ENCODE measurements around the gene FIBP. TPM values are rescaled to one million over a fixed set of nuclear protein-coding genes. Genes with fewer than 3 reads are reported as not detected.

The FIBP gene
- polyA plus RNA-seq, 1 donor = 59.9 TPM

DNA sequence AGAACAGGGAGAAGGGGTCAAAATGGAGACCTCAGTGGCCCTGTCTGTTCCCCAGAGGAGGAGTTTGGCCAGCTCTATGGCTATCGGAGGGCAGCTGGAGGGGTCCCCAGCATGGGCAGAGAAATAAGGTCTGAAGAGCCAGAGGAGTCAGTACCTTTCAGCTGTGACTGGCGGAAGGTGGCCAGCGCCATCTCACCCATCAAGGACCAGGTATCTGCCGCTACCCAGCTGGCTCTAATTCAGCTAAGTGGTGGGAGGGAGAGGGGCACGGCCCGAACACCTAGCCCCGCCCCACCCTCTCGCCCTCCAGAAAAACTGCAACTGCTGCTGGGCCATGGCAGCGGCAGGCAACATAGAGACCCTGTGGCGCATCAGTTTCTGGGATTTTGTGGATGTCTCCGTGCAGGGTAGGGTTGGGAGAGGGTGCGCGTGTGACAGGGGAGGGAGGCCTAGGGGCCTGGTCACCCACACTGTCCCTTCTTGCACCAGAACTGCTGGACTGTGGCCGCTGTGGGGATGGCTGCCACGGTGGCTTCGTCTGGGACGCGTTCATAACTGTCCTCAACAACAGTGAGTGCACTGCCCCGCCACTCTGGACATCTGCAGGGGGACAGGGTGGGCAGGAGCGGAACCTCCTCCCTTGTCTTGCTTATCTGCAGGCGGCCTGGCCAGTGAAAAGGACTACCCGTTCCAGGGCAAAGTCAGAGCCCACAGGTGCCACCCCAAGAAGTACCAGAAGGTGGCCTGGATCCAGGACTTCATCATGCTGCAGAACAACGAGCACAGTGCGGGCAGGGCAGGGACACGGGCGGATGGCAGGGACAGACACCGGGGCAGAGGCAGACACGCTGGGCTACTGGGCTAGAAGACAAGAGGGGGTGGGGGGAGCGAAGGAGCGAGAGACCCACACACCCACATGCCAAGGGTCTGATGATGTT is 5.9 kb downstream of the FIBP start:
- Histone ChIP-seq H3K27ac (ENCODE audit: low read length) (no peak overlapping the region), H3K27me3 (ENCODE audit: control insufficient read depth, insufficient read depth, low read length) (no peaks in the 10 kb centered on the region), H3K4me1 (ENCODE audit: control insufficient read depth, insufficient read depth, low read length) (peaks cover 28% of the 10 kb centered on the region), H3K36me3 (ENCODE audit: control insufficient read depth, insufficient read depth, low read length) (peaks cover 42% of the 10 kb centered on the region), H3K9me3 (ENCODE audit: control insufficient read depth, low read depth, low read length) (no peaks in the 10 kb centered on the region), H3K4me3 (ENCODE audit: low read length) (no peak overlapping the region)
- WGBS (ENCODE audit: insufficient coverage, low lambda C conversion rate) = no CpG with 5 or more reads among the region's 30 CpGs
- DNase-seq = no peak

DNA sequence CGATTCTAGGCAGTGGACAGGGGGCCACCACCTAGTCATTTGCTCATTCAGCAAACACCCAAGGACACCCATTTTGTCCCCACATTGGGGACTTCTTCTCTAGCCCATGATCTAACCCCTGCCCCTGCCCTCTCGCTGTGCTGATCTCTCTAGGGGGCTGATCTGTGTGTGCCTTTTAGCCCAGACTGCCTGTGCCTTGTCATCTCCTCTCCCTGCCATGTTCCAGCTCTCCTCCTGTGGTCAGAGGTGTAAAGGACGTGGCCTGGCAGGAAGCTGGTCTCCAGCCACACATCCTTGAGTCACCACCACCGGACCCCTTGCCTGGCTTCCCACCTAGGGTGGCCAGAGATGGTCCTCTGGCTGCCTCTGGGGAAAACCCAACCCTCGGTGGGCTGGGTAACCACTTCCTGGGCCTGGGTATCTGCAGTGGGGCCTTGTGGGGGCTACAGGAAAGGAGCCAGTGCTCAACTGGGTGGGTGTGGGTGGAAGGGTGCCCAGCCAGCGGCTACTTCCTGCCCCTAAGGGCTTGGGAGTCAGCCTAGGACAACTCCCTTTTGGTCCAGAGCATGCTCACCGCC is 7.3 kb downstream of the FIBP start:
- H3K27ac ChIP-seq (ENCODE audit: low read length) = no peak overlapping the region
- H3K4me3 ChIP-seq (ENCODE audit: low read length) = no peak overlapping the region
- H3K9me3 ChIP-seq (ENCODE audit: control insufficient read depth, low read depth, low read length) = no peaks in the 10 kb centered on the region

DNA sequence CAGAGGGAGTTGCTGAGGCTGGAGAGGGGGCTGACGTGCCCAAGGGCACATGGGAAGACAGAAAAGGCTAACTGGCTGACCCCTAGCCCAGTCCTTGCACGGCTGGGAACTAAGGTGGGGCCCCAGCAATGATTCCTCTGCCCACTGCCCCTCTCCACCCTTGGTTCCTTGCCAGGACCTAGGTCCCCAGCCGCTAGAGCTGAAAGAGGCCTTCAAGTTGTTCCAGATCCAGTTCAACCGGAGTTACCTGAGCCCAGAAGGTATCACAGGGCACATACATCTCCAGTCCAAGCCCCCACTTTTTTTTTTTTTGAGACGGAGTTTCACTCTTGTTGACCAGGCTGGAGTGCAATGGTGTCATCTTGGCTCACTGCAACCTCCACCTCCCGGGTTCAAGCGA is 8.2 kb downstream of the FIBP start:
- peaks cover 9% of the 10 kb centered on the region for H3K4me1 ChIP-seq (ENCODE audit: control insufficient read depth, insufficient read depth, low read length)
- no peaks in the 10 kb centered on the region for H3K27me3 ChIP-seq (ENCODE audit: control insufficient read depth, insufficient read depth, low read length)
- no peak for DNase-seq
- H3K4me3 ChIP-seq (ENCODE audit: low read length) = no peak overlapping the region
- H3K9me3 ChIP-seq (ENCODE audit: control insufficient read depth, low read depth, low read length) = no peaks in the 10 kb centered on the region
- WGBS (ENCODE audit: insufficient coverage, low lambda C conversion rate) = no CpG with 5 or more reads among the region's 7 CpGs
- peaks cover 27% of the 10 kb centered on the region for H3K36me3 ChIP-seq (ENCODE audit: control insufficient read depth, insufficient read depth, low read length)
- no peak overlapping the region for H3K27ac ChIP-seq (ENCODE audit: low read length)

More for the DNA sequence above, 7.3 kb downstream of the FIBP start:
- H3K4me1 ChIP-seq (ENCODE audit: control insufficient read depth, insufficient read depth, low read length) = peaks cover 16% of the 10 kb centered on the region
- H3K27me3 ChIP-seq (ENCODE audit: control insufficient read depth, insufficient read depth, low read length) = no peaks in the 10 kb centered on the region
- H3K36me3 ChIP-seq (ENCODE audit: control insufficient read depth, insufficient read depth, low read length) = peaks cover 36% of the 10 kb centered on the region
- DNase-seq = no peak
- no CpG with 5 or more reads among the region's 7 CpGs for WGBS (ENCODE audit: insufficient coverage, low lambda C conversion rate)

DNA sequence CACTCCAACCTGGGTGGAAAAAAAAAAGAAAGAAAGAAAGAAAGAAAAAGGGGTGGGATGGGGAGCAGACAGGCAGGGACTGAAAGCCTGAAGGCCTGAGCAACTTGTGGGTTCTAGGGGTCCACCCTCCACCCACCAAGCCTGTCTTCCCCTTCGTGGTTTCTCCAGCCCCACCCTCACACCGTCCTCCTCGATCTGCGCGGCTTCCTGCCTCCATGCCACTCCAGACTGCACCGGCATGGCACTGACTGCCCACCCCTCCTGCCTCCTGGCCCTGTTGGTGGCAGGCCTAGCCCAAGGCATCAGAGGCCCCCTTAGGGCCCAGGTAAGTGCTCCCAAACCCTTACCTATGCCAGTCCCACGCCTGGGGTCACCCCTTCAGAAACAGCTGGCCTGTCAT is 8.7 kb downstream of the FIBP start, which contains the start of gene CTSW:
TSS of gene CTSW (plus strand) at position 221 of the 400 bp plus-strand sequence. CDS start at position 239, 18 bp downstream.
- no peak for DNase-seq
- Histone ChIP-seq H3K4me3 (ENCODE audit: low read length) (no peak within 1 kb of the TSS), H3K36me3 (ENCODE audit: control insufficient read depth, insufficient read depth, low read length) (peaks cover 26% of the 10 kb centered on the region), H3K27ac (ENCODE audit: low read length) (no peak within 1 kb of the TSS), H3K4me1 (ENCODE audit: control insufficient read depth, insufficient read depth, low read length) (peaks cover 5% of the 10 kb centered on the region), H3K9me3 (ENCODE audit: control insufficient read depth, low read depth, low read length) (no peaks in the 10 kb centered on the region), H3K27me3 (ENCODE audit: control insufficient read depth, insufficient read depth, low read length) (no peaks in the 10 kb centered on the region)
- WGBS (ENCODE audit: insufficient coverage, low lambda C conversion rate) = no CpG with 5 or more reads among the region's 7 CpGs

DNA sequence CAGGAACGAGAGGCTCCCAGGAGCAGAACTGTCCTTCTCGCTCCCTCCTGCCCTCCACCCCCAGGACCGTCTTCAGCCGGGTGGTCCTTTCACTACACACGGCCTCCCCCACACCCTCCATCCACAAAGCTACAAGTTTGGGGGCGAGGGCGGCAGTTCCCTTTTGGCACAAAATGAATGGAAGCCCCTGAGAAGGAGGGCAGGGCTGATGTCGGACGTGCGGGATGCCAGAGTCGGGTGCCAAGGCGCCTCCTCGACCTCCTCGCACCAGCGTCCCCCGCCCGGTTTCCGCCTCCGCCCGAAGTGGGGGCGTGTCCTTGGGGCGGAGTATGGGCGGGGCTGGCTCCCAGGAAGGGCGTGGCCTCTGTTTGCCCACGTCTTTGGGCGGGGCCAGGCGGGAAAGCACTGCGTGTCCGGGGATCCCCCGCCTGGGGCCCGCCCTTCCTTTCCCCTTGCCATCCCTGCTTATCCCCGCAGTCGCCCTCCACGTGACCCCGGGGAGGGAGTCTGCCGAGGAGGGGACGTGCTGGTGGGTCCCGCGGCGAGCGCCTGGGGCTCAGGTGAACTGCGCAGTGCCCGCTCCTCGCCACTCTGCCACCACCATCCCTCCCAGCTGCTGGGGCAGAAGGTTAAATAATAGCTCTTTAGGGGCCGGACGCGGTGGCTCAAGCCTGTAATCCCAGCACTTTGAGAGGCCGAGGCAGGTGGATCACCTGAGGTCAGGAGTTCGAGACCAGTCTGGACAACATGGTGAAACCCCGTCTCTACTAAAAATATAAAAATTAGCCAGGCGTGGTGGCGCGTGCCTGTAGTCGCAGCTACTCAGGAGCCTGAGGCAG is 14.7 kb downstream of the FIBP start:
- peak overlapping the region; percentile 59 for H3K27ac ChIP-seq (ENCODE audit: low read length)
- peak overlapping the region; percentile 54 for H3K4me3 ChIP-seq (ENCODE audit: low read length)
- no peaks in the 10 kb centered on the region for H3K9me3 ChIP-seq (ENCODE audit: control insufficient read depth, low read depth, low read length)
- H3K27me3 ChIP-seq (ENCODE audit: control insufficient read depth, insufficient read depth, low read length) = peaks cover 10% of the 10 kb centered on the region
- DNase-seq = peak; percentile 95
- H3K4me1 ChIP-seq (ENCODE audit: control insufficient read depth, insufficient read depth, low read length) = peaks cover 13% of the 10 kb centered on the region
- peaks cover under 1% of the 10 kb centered on the region for H3K36me3 ChIP-seq (ENCODE audit: control insufficient read depth, insufficient read depth, low read length)
- WGBS (ENCODE audit: insufficient coverage, low lambda C conversion rate) = 0% methylated on average over 4 of the region's 54 CpGs

DNA sequence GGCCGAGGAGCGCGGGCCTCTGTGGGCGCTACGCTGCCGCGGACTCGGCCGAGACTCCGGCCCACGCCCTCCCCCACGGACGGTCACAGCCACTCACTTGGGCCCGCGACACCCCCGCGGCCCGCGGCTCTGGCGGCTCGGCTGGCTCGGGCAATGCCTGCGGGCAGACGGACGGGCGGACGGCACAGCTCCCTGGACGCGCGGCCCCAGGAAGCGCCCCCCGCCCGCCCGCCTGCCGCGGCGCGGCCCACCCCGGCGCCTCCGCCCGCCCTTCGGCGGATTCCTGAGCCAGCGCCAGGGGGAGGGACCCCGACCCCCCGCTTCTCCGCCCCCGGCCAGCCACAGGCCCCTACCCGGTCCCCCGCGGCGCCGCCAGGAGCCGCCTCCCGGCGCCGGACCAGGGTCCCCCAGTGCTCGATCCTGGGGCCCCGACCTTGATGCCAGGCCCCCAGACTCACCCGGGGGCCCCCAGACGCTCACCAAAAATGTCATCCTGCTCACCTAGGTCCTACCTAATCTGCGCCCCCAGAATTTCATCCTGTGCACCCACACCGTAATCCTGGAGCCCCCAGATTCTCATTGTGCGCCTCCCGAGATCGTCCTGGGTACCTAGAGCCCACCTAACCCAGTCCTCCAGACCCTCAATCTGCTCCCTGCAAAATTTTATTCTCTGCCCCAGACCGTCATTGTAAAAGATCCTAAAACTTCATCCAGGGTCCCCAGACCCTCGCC is 15.5 kb downstream of the FIBP start, which contains the start of gene EFEMP2:
TSS of gene EFEMP2 (minus strand) at position 215 of the 732 bp plus-strand sequence. CDS start 446 bp downstream, outside the sequence.
- H3K27me3 ChIP-seq (ENCODE audit: control insufficient read depth, insufficient read depth, low read length) = peaks cover 10% of the 10 kb centered on the region
- WGBS (ENCODE audit: insufficient coverage, low lambda C conversion rate) = no CpG with 5 or more reads among the region's 69 CpGs
- DNase-seq = peak in 1 of 2 donors; percentile 45
- H3K4me1 ChIP-seq (ENCODE audit: control insufficient read depth, insufficient read depth, low read length) = peaks cover 13% of the 10 kb centered on the region
- peak within 1 kb of the TSS; percentile 54 for H3K4me3 ChIP-seq (ENCODE audit: low read length)
- peak within 1 kb of the TSS; percentile 59 for H3K27ac ChIP-seq (ENCODE audit: low read length)
- H3K9me3 ChIP-seq (ENCODE audit: control insufficient read depth, low read depth, low read length) = no peaks in the 10 kb centered on the region
- H3K36me3 ChIP-seq (ENCODE audit: control insufficient read depth, insufficient read depth, low read length) = peaks cover 9% of the 10 kb centered on the region

DNA sequence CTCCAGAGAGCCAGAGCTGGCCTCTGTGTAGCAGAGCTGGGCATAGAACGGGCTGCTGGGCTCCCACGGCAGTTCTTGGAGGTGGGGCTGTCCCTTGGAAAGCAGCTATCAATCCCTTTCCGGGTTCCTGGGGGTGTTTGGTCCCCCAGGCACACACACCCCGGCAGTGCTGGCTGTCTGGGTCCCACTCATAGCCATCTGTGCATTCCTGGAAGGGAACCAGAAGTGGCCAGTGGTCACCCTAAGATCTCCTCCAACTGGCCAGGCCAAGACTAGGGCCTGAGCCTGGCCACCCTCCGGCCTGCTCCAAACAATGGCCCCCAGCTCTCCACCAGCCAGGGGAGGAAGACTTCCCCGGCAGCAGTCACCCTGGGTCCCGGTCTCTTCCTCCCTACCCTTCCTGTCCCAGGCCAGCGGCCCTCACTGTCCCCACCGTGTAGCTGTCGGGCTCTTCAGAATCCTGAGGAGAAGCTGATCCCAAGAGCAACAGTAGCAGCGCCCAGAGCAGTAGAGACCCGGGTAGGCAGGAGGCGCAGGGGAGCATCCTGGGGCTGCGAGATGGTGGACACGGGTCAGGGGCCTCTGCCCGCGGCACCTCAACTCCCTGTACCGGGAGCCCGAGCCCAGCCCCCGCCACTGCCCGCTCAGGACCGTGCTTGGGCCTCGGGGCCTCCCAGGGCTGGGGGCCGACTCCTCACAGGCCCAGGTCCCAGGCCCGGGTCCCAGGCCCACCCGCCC is 16.3 kb downstream of the FIBP start:
- DNase-seq = no peak
- no CpG with 5 or more reads among the region's 26 CpGs for WGBS (ENCODE audit: insufficient coverage, low lambda C conversion rate)

DNA sequence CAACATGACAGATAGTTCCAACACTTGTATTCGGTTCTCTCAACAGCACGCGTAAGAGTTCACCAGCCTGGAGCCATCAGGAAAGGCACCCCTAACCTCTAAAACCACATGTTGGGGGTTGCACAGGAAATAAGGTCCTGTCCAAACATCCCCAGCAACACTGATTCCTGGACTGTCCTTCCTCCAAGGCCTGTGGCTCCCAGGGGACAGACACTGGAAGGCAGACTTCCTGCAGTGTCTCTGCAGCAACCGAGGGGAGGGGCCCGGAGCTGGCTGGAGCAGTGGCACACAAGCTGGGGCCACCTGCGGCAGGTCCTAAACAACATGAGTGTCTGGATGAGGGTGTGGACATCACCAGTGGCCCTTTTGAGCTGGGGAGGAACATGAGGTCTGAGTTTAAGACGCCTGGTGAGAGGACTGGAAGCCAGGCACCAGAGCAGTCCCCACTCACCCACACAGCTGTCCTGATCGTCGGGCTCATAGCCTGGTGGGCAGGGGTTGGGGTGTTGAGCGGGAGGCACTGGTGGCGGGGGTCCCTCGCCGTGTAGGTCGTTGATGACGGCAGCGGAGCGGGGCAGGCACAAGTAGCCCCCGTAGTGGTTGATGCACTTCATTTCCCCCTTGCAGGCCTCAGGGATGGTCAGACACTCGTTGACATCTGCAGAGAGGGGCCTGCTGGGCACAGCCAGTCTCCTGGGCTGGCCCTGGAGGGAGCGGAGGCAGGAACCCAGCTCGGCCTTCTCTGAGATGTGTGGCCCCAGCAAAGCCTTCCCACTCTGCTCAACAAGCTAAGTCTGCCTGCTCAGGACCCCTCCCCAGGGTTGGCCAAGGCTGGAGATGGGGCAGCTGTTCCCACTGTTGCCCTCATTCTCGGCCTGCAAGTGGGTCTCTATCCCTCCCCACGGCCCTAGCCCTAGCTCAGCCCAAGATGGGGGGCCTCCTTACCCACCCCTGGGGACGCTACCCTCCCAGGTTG is 17.3 kb downstream of the FIBP start:
- peak overlapping the region; percentile 41 for H3K4me3 ChIP-seq (ENCODE audit: low read length)
- H3K9me3 ChIP-seq (ENCODE audit: control insufficient read depth, low read depth, low read length) = no peaks in the 10 kb centered on the region
- peaks cover 24% of the 10 kb centered on the region for H3K36me3 ChIP-seq (ENCODE audit: control insufficient read depth, insufficient read depth, low read length)
- H3K4me1 ChIP-seq (ENCODE audit: control insufficient read depth, insufficient read depth, low read length) = peaks cover 13% of the 10 kb centered on the region
- no CpG with 5 or more reads among the region's 24 CpGs for WGBS (ENCODE audit: insufficient coverage, low lambda C conversion rate)
- H3K27ac ChIP-seq (ENCODE audit: low read length) = no peak overlapping the region
- DNase-seq = no peak
- H3K27me3 ChIP-seq (ENCODE audit: control insufficient read depth, insufficient read depth, low read length) = peaks cover 10% of the 10 kb centered on the region

More for the DNA sequence above, 16.3 kb downstream of the FIBP start:
- no peaks in the 10 kb centered on the region for H3K9me3 ChIP-seq (ENCODE audit: control insufficient read depth, low read depth, low read length)
- peaks cover 15% of the 10 kb centered on the region for H3K36me3 ChIP-seq (ENCODE audit: control insufficient read depth, insufficient read depth, low read length)
- peak overlapping the region; percentile 41 for H3K4me3 ChIP-seq (ENCODE audit: low read length)
- peaks cover 13% of the 10 kb centered on the region for H3K4me1 ChIP-seq (ENCODE audit: control insufficient read depth, insufficient read depth, low read length)
- H3K27me3 ChIP-seq (ENCODE audit: control insufficient read depth, insufficient read depth, low read length) = peaks cover 10% of the 10 kb centered on the region
- peak overlapping the region; percentile 56 for H3K27ac ChIP-seq (ENCODE audit: low read length)
